ENCODE results near the gene NDC80.

The NDC80 gene

GRCh38 chr18:2597639-2598038 is 26.3 kb downstream of the NDC80 start:
- H3K23ac ChIP-seq (ENCODE audit: low read depth, low read length, poor library complexity), result no peak overlapping the region
- no CpG with 5 or more reads among the region's 5 CpGs for WGBS, 2 donors (ENCODE audit: extremely low coverage in 2 of 2, insufficient read length in 2 of 2, insufficient replicate concordance in 1 of 2)
- no peak overlapping the region for H3K9ac ChIP-seq (ENCODE audit: low read depth, low read length, poor library complexity)
- H3K4ac ChIP-seq (ENCODE audit: low read length), result no peak overlapping the region
- no peak overlapping the region for H2AK5ac ChIP-seq (ENCODE audit: low read depth, low read length)
- H3K9me3 ChIP-seq (replicated peaks in 1 of 2; ENCODE audit: control insufficient read depth in 2 of 2, insufficient read depth in 1 of 2, low read depth in 1 of 2, low read length in 2 of 2), result peaks cover 2 to 9% of the 10 kb centered on the region in 2 donors
- H3K27ac ChIP-seq (replicated peaks; ENCODE audit: low read length), result no peak overlapping the region
- H4K8ac ChIP-seq (ENCODE audit: low read depth, low read length), result no peak overlapping the region
- no peak overlapping the region for H3K18ac ChIP-seq (ENCODE audit: low read length)
- DNase-seq (ENCODE audit: low spot score), result no peak
- no peak overlapping the region for H2BK12ac ChIP-seq (ENCODE audit: low read length)
- H3K4me3 ChIP-seq (ENCODE audit: low read length in 2 of 2), result no peak overlapping the region
- peaks cover 11 to 92% of the 10 kb centered on the region in 2 donors for H3K36me3 ChIP-seq (replicated peaks in 1 of 2; ENCODE audit: control insufficient read depth in 2 of 2, insufficient read depth in 2 of 2, low read length in 2 of 2)
- no peak overlapping the region for H2BK120ac ChIP-seq (ENCODE audit: low read depth, low read length)
- H3K4me1 ChIP-seq (ENCODE audit: control insufficient read depth in 2 of 2, insufficient read depth in 1 of 2, low read depth in 1 of 2, low read length in 2 of 2), result no peaks in the 10 kb centered on the region
- H2BK5ac ChIP-seq (ENCODE audit: low read length), result no peak overlapping the region
- no peak overlapping the region for H2AFZ ChIP-seq (ENCODE audit: low read length)
- H2BK15ac ChIP-seq (ENCODE audit: low read length), result no peak overlapping the region
- no peak overlapping the region for H3K14ac ChIP-seq (ENCODE audit: low read length)
- H3K79me1 ChIP-seq (ENCODE audit: low read depth, low read length), result no peaks in the 10 kb centered on the region
- no peak overlapping the region for H4K91ac ChIP-seq (ENCODE audit: low read depth, low read length, poor library complexity)
- no peak overlapping the region for H3K4me2 ChIP-seq (ENCODE audit: insufficient read depth, low read length, poor library complexity, severe bottlenecking)
- no peaks in the 10 kb centered on the region for H3K27me3 ChIP-seq (ENCODE audit: control insufficient read depth in 3 of 3, insufficient read depth in 3 of 3, low read depth in 1 of 3, low read length in 3 of 3)

- Histone ChIP-seq H3K4ac (ENCODE audit: low read length) (no peak overlapping the region), H2AFZ (ENCODE audit: low read length) (no peak overlapping the region), H2BK15ac (ENCODE audit: low read length) (no peak overlapping the region), H3K36me3 (replicated peaks in 1 of 2; ENCODE audit: control insufficient read depth in 2 of 2, insufficient read depth in 2 of 2, low read length in 2 of 2) (peaks cover 4 to 97% of the 10 kb centered on the region in 2 donors), H2BK12ac (ENCODE audit: low read length) (no peak overlapping the region), H3K4me2 (ENCODE audit: insufficient read depth, low read length, poor library complexity, severe bottlenecking) (no peak overlapping the region), H4K8ac (ENCODE audit: low read depth, low read length) (no peak overlapping the region), H3K9ac (ENCODE audit: low read depth, low read length, poor library complexity) (no peak overlapping the region), H3K79me1 (ENCODE audit: low read depth, low read length) (no peaks in the 10 kb centered on the region), H3K27ac (replicated peaks; ENCODE audit: low read length) (no peak overlapping the region), H2AK5ac (ENCODE audit: low read depth, low read length) (no peak overlapping the region), H4K91ac (ENCODE audit: low read depth, low read length, poor library complexity) (no peak overlapping the region), H3K18ac (ENCODE audit: low read length) (no peak overlapping the region), H2BK120ac (ENCODE audit: low read depth, low read length) (no peak overlapping the region), H3K4me1 (ENCODE audit: control insufficient read depth in 2 of 2, insufficient read depth in 1 of 2, low read depth in 1 of 2, low read length in 2 of 2) (no peaks in the 10 kb centered on the region), H3K4me3 (ENCODE audit: low read length in 2 of 2) (no peak overlapping the region), H3K23ac (ENCODE audit: low read depth, low read length, poor library complexity) (no peak overlapping the region), H3K27me3 (ENCODE audit: control insufficient read depth in 3 of 3, insufficient read depth in 3 of 3, low read depth in 1 of 3, low read length in 3 of 3) (no peaks in the 10 kb centered on the region), H2BK5ac (ENCODE audit: low read length) (no peak overlapping the region), H3K9me3 (replicated peaks in 1 of 2; ENCODE audit: control insufficient read depth in 2 of 2, insufficient read depth in 1 of 2, low read depth in 1 of 2, low read length in 2 of 2) (no peaks in the 10 kb centered on the region), H3K14ac (ENCODE audit: low read length) (no peak overlapping the region)
- DNase-seq (ENCODE audit: low spot score), result no peak
Observed at GRCh38 chr18:2602844-2603243, 31.5 kb downstream of the NDC80 start.

GRCh38 chr18:2606335-2606734 is 35.0 kb downstream of the NDC80 start:
- no peak overlapping the region for H2AFZ ChIP-seq (ENCODE audit: low read length)
- no peak overlapping the region for H3K23ac ChIP-seq (ENCODE audit: low read depth, low read length, poor library complexity)
- H3K18ac ChIP-seq (ENCODE audit: low read length), result no peak overlapping the region
- H2BK15ac ChIP-seq (ENCODE audit: low read length), result no peak overlapping the region
- no peaks in the 10 kb centered on the region for H3K27me3 ChIP-seq (ENCODE audit: control insufficient read depth in 3 of 3, insufficient read depth in 3 of 3, low read depth in 1 of 3, low read length in 3 of 3)
- H3K36me3 ChIP-seq (replicated peaks in 1 of 2; ENCODE audit: control insufficient read depth in 2 of 2, insufficient read depth in 2 of 2, low read length in 2 of 2), result peaks cover 12 to 97% of the 10 kb centered on the region in 2 donors
- H2BK12ac ChIP-seq (ENCODE audit: low read length), result no peak overlapping the region
- H3K27ac ChIP-seq (replicated peaks; ENCODE audit: low read length), result no peak overlapping the region
- H3K4me1 ChIP-seq (ENCODE audit: control insufficient read depth in 2 of 2, insufficient read depth in 1 of 2, low read depth in 1 of 2, low read length in 2 of 2), result no peaks in the 10 kb centered on the region
- H2BK120ac ChIP-seq (ENCODE audit: low read depth, low read length), result no peak overlapping the region
- H4K8ac ChIP-seq (ENCODE audit: low read depth, low read length), result no peak overlapping the region
- no peak overlapping the region for H3K4me3 ChIP-seq (ENCODE audit: low read length in 2 of 2)
- no peak overlapping the region for H2AK5ac ChIP-seq (ENCODE audit: low read depth, low read length)
- no peak overlapping the region for H4K91ac ChIP-seq (ENCODE audit: low read depth, low read length, poor library complexity)
- no peak overlapping the region for H3K4ac ChIP-seq (ENCODE audit: low read length)
- no peaks in the 10 kb centered on the region for H3K9me3 ChIP-seq (replicated peaks in 1 of 2; ENCODE audit: control insufficient read depth in 2 of 2, insufficient read depth in 1 of 2, low read depth in 1 of 2, low read length in 2 of 2)
- H3K14ac ChIP-seq (ENCODE audit: low read length), result no peak overlapping the region
- H3K4me2 ChIP-seq (ENCODE audit: insufficient read depth, low read length, poor library complexity, severe bottlenecking), result no peak overlapping the region
- no peaks in the 10 kb centered on the region for H3K79me1 ChIP-seq (ENCODE audit: low read depth, low read length)
- no peak for DNase-seq (ENCODE audit: low spot score)
- H2BK5ac ChIP-seq (ENCODE audit: low read length), result no peak overlapping the region
- H3K9ac ChIP-seq (ENCODE audit: low read depth, low read length, poor library complexity), result no peak overlapping the region
- no CpG with 5 or more reads among the region's 2 CpGs for WGBS, 2 donors (ENCODE audit: extremely low coverage in 2 of 2, insufficient read length in 2 of 2, insufficient replicate concordance in 1 of 2)

GRCh38 chr18:2609604-2610003 is 38.2 kb downstream of the NDC80 start:
- no peak overlapping the region for H3K27ac ChIP-seq (replicated peaks; ENCODE audit: low read length)
- H2AFZ ChIP-seq (ENCODE audit: low read length), result no peak overlapping the region
- H3K23ac ChIP-seq (ENCODE audit: low read depth, low read length, poor library complexity), result no peak overlapping the region
- no peak overlapping the region for H2BK15ac ChIP-seq (ENCODE audit: low read length)
- no peak overlapping the region for H3K18ac ChIP-seq (ENCODE audit: low read length)
- no peak overlapping the region for H2AK5ac ChIP-seq (ENCODE audit: low read depth, low read length)
- H2BK120ac ChIP-seq (ENCODE audit: low read depth, low read length), result no peak overlapping the region
- H3K36me3 ChIP-seq (replicated peaks in 1 of 2; ENCODE audit: control insufficient read depth in 2 of 2, insufficient read depth in 2 of 2, low read length in 2 of 2), result peaks cover 11 to 93% of the 10 kb centered on the region in 2 donors
- H3K4ac ChIP-seq (ENCODE audit: low read length), result no peak overlapping the region
- H4K8ac ChIP-seq (ENCODE audit: low read depth, low read length), result no peak overlapping the region
- H3K9ac ChIP-seq (ENCODE audit: low read depth, low read length, poor library complexity), result no peak overlapping the region
- H3K9me3 ChIP-seq (replicated peaks in 1 of 2; ENCODE audit: control insufficient read depth in 2 of 2, insufficient read depth in 1 of 2, low read depth in 1 of 2, low read length in 2 of 2), result no peaks in the 10 kb centered on the region
- H3K4me2 ChIP-seq (ENCODE audit: insufficient read depth, low read length, poor library complexity, severe bottlenecking), result no peak overlapping the region
- no peaks in the 10 kb centered on the region for H3K79me1 ChIP-seq (ENCODE audit: low read depth, low read length)
- H3K4me1 ChIP-seq (ENCODE audit: control insufficient read depth in 2 of 2, insufficient read depth in 1 of 2, low read depth in 1 of 2, low read length in 2 of 2), result no peaks in the 10 kb centered on the region
- no peak overlapping the region for H4K91ac ChIP-seq (ENCODE audit: low read depth, low read length, poor library complexity)
- H3K4me3 ChIP-seq (ENCODE audit: low read length in 2 of 2), result no peak overlapping the region
- H3K27me3 ChIP-seq (ENCODE audit: control insufficient read depth in 3 of 3, insufficient read depth in 3 of 3, low read depth in 1 of 3, low read length in 3 of 3), result no peaks in the 10 kb centered on the region
- no CpG with 5 or more reads among the region's 2 CpGs for WGBS, 2 donors (ENCODE audit: extremely low coverage in 2 of 2, insufficient read length in 2 of 2, insufficient replicate concordance in 1 of 2)
- DNase-seq (ENCODE audit: low spot score), result no peak
- no peak overlapping the region for H2BK12ac ChIP-seq (ENCODE audit: low read length)
- no peak overlapping the region for H2BK5ac ChIP-seq (ENCODE audit: low read length)
- H3K14ac ChIP-seq (ENCODE audit: low read length), result no peak overlapping the region
